Measurements from ENCODE around the gene PRPF18.

GRCh38 chr10:13555884-13556510 lies 30.8 kb upstream of the PRPF18 start:
- TF ChIP-seq, protein P1, sequence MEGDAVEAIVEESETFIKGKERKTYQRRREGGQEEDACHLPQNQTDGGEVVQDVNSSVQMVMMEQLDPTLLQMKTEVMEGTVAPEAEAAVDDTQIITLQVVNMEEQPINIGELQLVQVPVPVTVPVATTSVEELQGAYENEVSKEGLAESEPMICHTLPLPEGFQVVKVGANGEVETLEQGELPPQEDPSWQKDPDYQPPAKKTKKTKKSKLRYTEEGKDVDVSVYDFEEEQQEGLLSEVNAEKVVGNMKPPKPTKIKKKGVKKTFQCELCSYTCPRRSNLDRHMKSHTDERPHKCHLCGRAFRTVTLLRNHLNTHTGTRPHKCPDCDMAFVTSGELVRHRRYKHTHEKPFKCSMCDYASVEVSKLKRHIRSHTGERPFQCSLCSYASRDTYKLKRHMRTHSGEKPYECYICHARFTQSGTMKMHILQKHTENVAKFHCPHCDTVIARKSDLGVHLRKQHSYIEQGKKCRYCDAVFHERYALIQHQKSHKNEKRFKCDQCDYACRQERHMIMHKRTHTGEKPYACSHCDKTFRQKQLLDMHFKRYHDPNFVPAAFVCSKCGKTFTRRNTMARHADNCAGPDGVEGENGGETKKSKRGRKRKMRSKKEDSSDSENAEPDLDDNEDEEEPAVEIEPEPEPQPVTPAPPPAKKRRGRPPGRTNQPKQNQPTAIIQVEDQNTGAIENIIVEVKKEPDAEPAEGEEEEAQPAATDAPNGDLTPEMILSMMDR (IDR thresholded peaks at IDR 0.05; ENCODE audit: low read depth, low read length), result no peak
- no peak for TF ChIP-seq EZH2phosphoT487 (IDR thresholded peaks at IDR 0.05; ENCODE audit: low read depth)

All from OCI-LY3 (cell line).